Activated CD8-positive, alpha-beta memory T cell treated with anti-CD3 and anti-CD28 coated beads, Interleukin-2, amount 50 U/mL, for 24 hours (primary cell): ENCODE results near the gene NT5C1B.
"Not testable (repeated sequence)": the region's sequence is repeated elsewhere in the genome, so short reads cannot be mapped to it uniquely, and the experiment has no call there.

Source experiments
- DNase-seq: peaks from one replicate; pipeline ENCODE4 v3.0.0-alpha.2; 2020; ENCODE audit errors: extremely low read depth

NT5C1B gene

GRCh38 chr2:18589354-18589753 lies at the start of gene NT5C1B:
NT5C1B (minus strand) TSS chr2:18589569; CDS start chr2:18589468, 101 bp downstream.
- no peak for DNase-seq

- no peak for DNase-seq
Observed at GRCh38 chr2:18637196-18637595, 47.8 kb upstream of the NT5C1B start.

- not testable (repeated sequence) for DNase-seq
Observed at GRCh38 chr2:18632699-18633098, 43.3 kb upstream of the NT5C1B start.

GRCh38 chr2:18630941-18631340 lies 41.6 kb upstream of the NT5C1B start:
- DNase-seq = no peak

GRCh38 chr2:18630541-18630940 lies 41.2 kb upstream of the NT5C1B start:
- DNase-seq = no peak

GRCh38 chr2:18630101-18630500 lies 40.7 kb upstream of the NT5C1B start:
- DNase-seq = no peak

GRCh38 chr2:18626958-18627650 lies 37.7 kb upstream of the NT5C1B start:
- no peak for DNase-seq

GRCh38 chr2:18626256-18626668 lies 36.9 kb upstream of the NT5C1B start:
- DNase-seq = no peak

GRCh38 chr2:18625563-18625962 lies 36.2 kb upstream of the NT5C1B start:
- DNase-seq = no peak

- DNase-seq = no peak
Observed at GRCh38 chr2:18623782-18624181, 34.4 kb upstream of the NT5C1B start.

- DNase-seq = no peak
Observed at GRCh38 chr2:18620867-18621632, 31.7 kb upstream of the NT5C1B start.

- DNase-seq = no peak
Observed at GRCh38 chr2:18619091-18619490, 29.7 kb upstream of the NT5C1B start.

- DNase-seq = no peak
Observed at GRCh38 chr2:18614041-18614440, 24.7 kb upstream of the NT5C1B start.

- DNase-seq = no peak
Observed at GRCh38 chr2:18612133-18612532, 22.8 kb upstream of the NT5C1B start.

- DNase-seq = no peak
Observed at GRCh38 chr2:18611604-18612003, 22.2 kb upstream of the NT5C1B start.

- DNase-seq = no peak
Observed at GRCh38 chr2:18611184-18611583, 21.8 kb upstream of the NT5C1B start.

- no peak for DNase-seq
Observed at GRCh38 chr2:18610651-18611050, 21.3 kb upstream of the NT5C1B start.

- DNase-seq = no peak
Observed at GRCh38 chr2:18610090-18610489, 20.7 kb upstream of the NT5C1B start.

GRCh38 chr2:18605115-18605514 lies 15.7 kb upstream of the NT5C1B start:
- no peak for DNase-seq

GRCh38 chr2:18604531-18604885 lies 15.1 kb upstream of the NT5C1B start:
- DNase-seq = no peak

- DNase-seq = no peak
Observed at GRCh38 chr2:18603854-18604530, 14.6 kb upstream of the NT5C1B start.

GRCh38 chr2:18602298-18602697 lies 12.9 kb upstream of the NT5C1B start:
- no peak for DNase-seq

GRCh38 chr2:18600255-18600613 lies 10.9 kb upstream of the NT5C1B start:
- no peak for DNase-seq
